ENCODE data around the gene HHIPL1. TPM values are rescaled to one million over a fixed set of nuclear protein-coding genes. Genes with fewer than 3 reads are reported as not detected.
"Not testable (repeated sequence)": the region's sequence is repeated elsewhere in the genome, so short reads cannot be mapped to it uniquely, and the experiment has no call there.

HHIPL1 gene
- total RNA-seq, 1 experiment from 2014 or later: 2.6 TPM

- H3K27me3 Mint-ChIP-seq (ENCODE audit: low read depth): peaks cover 45% of the 10 kb centered on the region
- no CpG with 5 or more reads among the region's 4 CpGs for WGBS (ENCODE audit: extremely low coverage, insufficient read length, low lambda C conversion rate)
- no peak for TF ChIP-seq CTCF (conservative IDR thresholded peaks at IDR 0.05)
- peaks cover 46 to 56% of the 10 kb centered on the region in 2 experiments for H3K4me1 Mint-ChIP-seq
- no peak overlapping the region for H4K8ac ChIP-seq (replicated peaks; ENCODE audit: insufficient read length, low read depth, low read length)
- no peak overlapping the region for H3K23ac ChIP-seq (ENCODE audit: insufficient read length, low read depth, low read length)
- DNase-seq: no peak
- no peak overlapping the region for H4K91ac ChIP-seq (ENCODE audit: insufficient read length, low read depth, low read length)
- H4K5ac ChIP-seq (ENCODE audit: insufficient read length, low read depth, low read length): no peak overlapping the region
- H3K79me2 ChIP-seq (ENCODE audit: insufficient read depth, low read length): no peaks in the 10 kb centered on the region
- H3K36me3 Mint-ChIP-seq (ENCODE audit: insufficient read depth in 1 of 3, low read depth in 3 of 3): peaks cover 0 to 12% (median 8%) of the 10 kb centered on the region in 3 experiments; a peak in 5 of 7 replicates
- H2BK20ac ChIP-seq (ENCODE audit: low read depth, low read length, poor library complexity, severe bottlenecking): no peak overlapping the region
- H3K27me3 ChIP-seq (ENCODE audit: insufficient read depth, low read length): no peaks in the 10 kb centered on the region
- no peaks in the 10 kb centered on the region for H3K79me1 ChIP-seq (ENCODE audit: insufficient read depth, low read depth, low read length, poor library complexity, severe bottlenecking)
- no peaks in the 10 kb centered on the region for H3K9me3 ChIP-seq (ENCODE audit: control insufficient read depth, low read depth, low read length)
- peak overlapping the region in 2 of 3 experiments; percentile 32 to 57; a peak in 2 of 7 replicates for H3K27ac Mint-ChIP-seq
- H2BK12ac ChIP-seq (ENCODE audit: insufficient read length, low read depth, low read length): no peak overlapping the region
- H2BK15ac ChIP-seq (ENCODE audit: low read depth, low read length): no peak overlapping the region
- no peak overlapping the region for H3K4ac ChIP-seq (ENCODE audit: low read depth, low read length)
- no peak overlapping the region for H3K9ac ChIP-seq (ENCODE audit: extremely low read depth, insufficient read length, low read length)
- H2BK5ac ChIP-seq (ENCODE audit: insufficient read length, low read length): no peak overlapping the region
- peaks cover 11% of the 10 kb centered on the region for H3K4me1 ChIP-seq (ENCODE audit: insufficient read depth, low read length)
- no peak overlapping the region for H3K4me2 ChIP-seq (ENCODE audit: insufficient read depth, insufficient read length, low read length)
- H3K9me3 Mint-ChIP-seq: no peaks in the 10 kb centered on the region; a peak in 1 of 5 replicates
- no peaks in the 10 kb centered on the region for H4K20me1 ChIP-seq (ENCODE audit: control insufficient read depth, insufficient read depth, insufficient read length)
- peak overlapping the region in 1 of 2 experiments; percentile 55; a peak in 3 of 5 replicates for H3K4me3 Mint-ChIP-seq
- H2AFZ ChIP-seq (ENCODE audit: low read length): no peak overlapping the region
- no peak overlapping the region for H3T11ph ChIP-seq (ENCODE audit: low read length)
- H3K27ac ChIP-seq (ENCODE audit: insufficient read length, low read depth, low read length): no peak overlapping the region
- no peak overlapping the region for H3K56ac ChIP-seq (ENCODE audit: insufficient read length, low read depth, low read length)
- H3K18ac ChIP-seq (ENCODE audit: insufficient read length, low read depth, low read length): no peak overlapping the region
- no peak overlapping the region for H3K14ac ChIP-seq (ENCODE audit: insufficient read depth, low read length)
- H3K23me2 ChIP-seq (ENCODE audit: insufficient read length, low read depth, low read length, poor library complexity, severe bottlenecking): no peaks in the 10 kb centered on the region
- H2BK120ac ChIP-seq (ENCODE audit: low read depth, low read length, poor library complexity, severe bottlenecking): no peak overlapping the region
- no peak overlapping the region for H2AK5ac ChIP-seq (ENCODE audit: insufficient read length, low read length)
Measured at GRCh38 chr14:99660794-99661193, 15.9 kb downstream of the HHIPL1 start.

GRCh38 chr14:99661206-99661605 is 16.3 kb downstream of the HHIPL1 start:
- not testable (repeated sequence) for H3K9ac ChIP-seq (ENCODE audit: extremely low read depth, insufficient read length, low read length); H4K20me1 ChIP-seq (ENCODE audit: control insufficient read depth, insufficient read depth, insufficient read length); H3K14ac ChIP-seq (ENCODE audit: insufficient read depth, low read length); H3T11ph ChIP-seq (ENCODE audit: low read length); H3K4me2 ChIP-seq (ENCODE audit: insufficient read depth, insufficient read length, low read length); H3K23ac ChIP-seq (ENCODE audit: insufficient read length, low read depth, low read length); H3K9me3 Mint-ChIP-seq; H3K18ac ChIP-seq (ENCODE audit: insufficient read length, low read depth, low read length); H3K23me2 ChIP-seq (ENCODE audit: insufficient read length, low read depth, low read length, poor library complexity, severe bottlenecking); H2BK12ac ChIP-seq (ENCODE audit: insufficient read length, low read depth, low read length); H3K79me2 ChIP-seq (ENCODE audit: insufficient read depth, low read length); H3K27me3 ChIP-seq (ENCODE audit: insufficient read depth, low read length); H2BK120ac ChIP-seq (ENCODE audit: low read depth, low read length, poor library complexity, severe bottlenecking); DNase-seq; H3K79me1 ChIP-seq (ENCODE audit: insufficient read depth, low read depth, low read length, poor library complexity, severe bottlenecking); H2BK15ac ChIP-seq (ENCODE audit: low read depth, low read length); H2BK20ac ChIP-seq (ENCODE audit: low read depth, low read length, poor library complexity, severe bottlenecking); H2AK5ac ChIP-seq (ENCODE audit: insufficient read length, low read length); H3K4ac ChIP-seq (ENCODE audit: low read depth, low read length); H4K5ac ChIP-seq (ENCODE audit: insufficient read length, low read depth, low read length); H3K56ac ChIP-seq (ENCODE audit: insufficient read length, low read depth, low read length); H4K91ac ChIP-seq (ENCODE audit: insufficient read length, low read depth, low read length); H2AFZ ChIP-seq (ENCODE audit: low read length); H3K27ac ChIP-seq (ENCODE audit: insufficient read length, low read depth, low read length); H3K9me3 ChIP-seq (ENCODE audit: control insufficient read depth, low read depth, low read length); H2BK5ac ChIP-seq (ENCODE audit: insufficient read length, low read length); H4K8ac ChIP-seq (replicated peaks; ENCODE audit: insufficient read length, low read depth, low read length); H3K4me3 Mint-ChIP-seq
- peak overlapping the region in 2 of 3 experiments; percentile 32 to 57; a peak in 2 of 7 replicates for H3K27ac Mint-ChIP-seq
- peaks cover 50 to 60% of the 10 kb centered on the region in 2 experiments for H3K4me1 Mint-ChIP-seq
- peaks cover 43% of the 10 kb centered on the region for H3K27me3 Mint-ChIP-seq (ENCODE audit: low read depth)
- H3K4me1 ChIP-seq (ENCODE audit: insufficient read depth, low read length): peaks cover 11% of the 10 kb centered on the region
- H3K36me3 Mint-ChIP-seq (ENCODE audit: insufficient read depth in 1 of 3, low read depth in 3 of 3): peaks cover 0 to 12% (median 8%) of the 10 kb centered on the region in 3 experiments; a peak in 5 of 7 replicates

Data from H9 (cell line).